Neuronal stem cell (in vitro differentiated cells): ENCODE measurements around the gene HNRNPUL2.

ENCODE experiments used
- DNase-seq: peaks from one replicate; pipeline ENCODE4 v3.0.0-alpha.2; 2013; ENCODE audit warnings: low spot score
- H2AFZ ChIP-seq: one replicate; pipeline ENCODE4 v1.6.1; 2013; ENCODE audit warnings: mild to moderate bottlenecking, low read length, inconsistent platforms
- H2AK5ac ChIP-seq: 2 replicates; pipeline ENCODE4 v1.6.1; 2013; ENCODE audit warnings: low read depth, mild to moderate bottlenecking, inconsistent platforms, low read length, moderate library complexity, mixed read lengths
- H2BK120ac ChIP-seq: 2 replicates; pipeline ENCODE4 v1.6.1; 2013; ENCODE audit warnings: low read depth, mild to moderate bottlenecking, inconsistent platforms, low read length, moderate library complexity, mixed read lengths
- H2BK12ac ChIP-seq: one replicate; pipeline ENCODE4 v1.6.1; 2013; ENCODE audit warnings: low read length, inconsistent platforms
- H2BK15ac ChIP-seq: 2 replicates; pipeline ENCODE4 v1.6.1; 2013; ENCODE audit warnings: mild to moderate bottlenecking, low read length, inconsistent platforms, mixed read lengths
- H2BK5ac ChIP-seq: one replicate; pipeline ENCODE4 v1.6.1; 2013; ENCODE audit warnings: inconsistent platforms, mild to moderate bottlenecking, low read length, moderate library complexity
- H3K14ac ChIP-seq: one replicate; pipeline ENCODE4 v1.6.1; 2013; ENCODE audit warnings: low read length, inconsistent platforms
- H3K18ac ChIP-seq: 2 replicates; pipeline ENCODE4 v1.6.1; 2013; ENCODE audit warnings: low read length, inconsistent platforms
- H3K23ac ChIP-seq: 2 replicates; pipeline ENCODE4 v1.6.1; 2013; ENCODE audit warnings: low read depth, mild to moderate bottlenecking, mixed read lengths, low read length, inconsistent platforms; ENCODE audit not compliant: poor library complexity
- H3K27ac ChIP-seq: replicated peaks from 3 replicates; pipeline ENCODE4 v1.5.1; 2013; ENCODE audit warnings: low read length, inconsistent platforms
- H3K27me3 ChIP-seq, 3 experiments: 2 replicates each; pipeline ENCODE4 v1.6.1; 2013; ENCODE audit warnings: low read length in 3 of 3, mild to moderate bottlenecking in 2 of 3, inconsistent platforms in 1 of 3, low read depth in 1 of 3, mixed read lengths in 1 of 3, moderate library complexity in 1 of 3; ENCODE audit not compliant: control insufficient read depth in 3 of 3, insufficient read depth in 3 of 3
- H3K36me3 ChIP-seq, 2 donors: replicated peaks in 1 of 2; 2 replicates each; pipeline ENCODE4 v1.6.1; 2013; ENCODE audit warnings: low read length in 2 of 2; ENCODE audit not compliant: control insufficient read depth in 2 of 2, insufficient read depth in 2 of 2
- H3K4ac ChIP-seq: 2 replicates; pipeline ENCODE4 v1.6.1; 2013; ENCODE audit warnings: inconsistent platforms, mild to moderate bottlenecking, low read length, moderate library complexity
- H3K4me1 ChIP-seq, 2 donors: 1 replicate in 1 of 2; 2 replicates in 1 of 2; pipeline ENCODE4 v1.6.1; 2013; ENCODE audit warnings: low read length in 2 of 2, low read depth in 1 of 2; ENCODE audit not compliant: control insufficient read depth in 2 of 2, insufficient read depth in 1 of 2
- H3K4me2 ChIP-seq: one replicate; pipeline ENCODE4 v1.6.1; 2013; ENCODE audit warnings: mild to moderate bottlenecking, low read length, inconsistent platforms; ENCODE audit not compliant: insufficient read depth, poor library complexity, severe bottlenecking
- H3K4me3 ChIP-seq, 2 donors: 2 replicates each; pipeline ENCODE4 v1.5.1; 2013; ENCODE audit warnings: low read length in 2 of 2, mild to moderate bottlenecking in 2 of 2, inconsistent platforms in 1 of 2, moderate library complexity in 1 of 2
- H3K79me1 ChIP-seq: one replicate; pipeline ENCODE4 v1.6.1; 2013; ENCODE audit warnings: low read depth, mild to moderate bottlenecking, inconsistent platforms, low read length, moderate library complexity
- H3K9ac ChIP-seq: one replicate; pipeline ENCODE4 v1.6.1; 2013; ENCODE audit warnings: mild to moderate bottlenecking, low read depth, low read length, inconsistent platforms; ENCODE audit not compliant: poor library complexity
- H3K9me3 ChIP-seq, 2 donors: replicated peaks in 1 of 2; 2 replicates each; pipeline versions ENCODE3 to v1.6.1; 2013; ENCODE audit warnings: low read length in 2 of 2, mild to moderate bottlenecking in 2 of 2, inconsistent platforms in 1 of 2, low read depth in 1 of 2, mixed read lengths in 1 of 2, moderate library complexity in 1 of 2; ENCODE audit not compliant: control insufficient read depth in 2 of 2, insufficient read depth in 1 of 2
- H4K8ac ChIP-seq: one replicate; pipeline ENCODE4 v1.6.1; 2013; ENCODE audit warnings: low read depth, mild to moderate bottlenecking, inconsistent platforms, low read length, moderate library complexity
- H4K91ac ChIP-seq: one replicate; pipeline ENCODE4 v1.6.1; 2013; ENCODE audit warnings: low read length, low read depth, mild to moderate bottlenecking, inconsistent platforms; ENCODE audit not compliant: poor library complexity
- WGBS, 2 donors: extraction: QIAGEN DNeasy Blood & Tissue Kit; methylation state at CpG; one replicate each; pipeline ENCODE4 v1.1.7; 2013; ENCODE audit warnings: missing lambda C conversion rate in 2 of 2, mixed read lengths in 1 of 2; ENCODE audit not compliant: insufficient read length in 2 of 2, insufficient replicate concordance in 1 of 2; ENCODE audit errors: extremely low coverage in 2 of 2; 5-methylcytosine and 5-hydroxymethylcytosine counted together

HNRNPUL2 gene

GRCh38 chr11:62712276-62712812 lies 14.9 kb downstream of the HNRNPUL2 start:
- H4K8ac ChIP-seq: no peak overlapping the region
- H3K27me3 ChIP-seq: no peaks in the 10 kb centered on the region
- no peak overlapping the region for H3K4me2 ChIP-seq
- no peak for DNase-seq
- H3K36me3 ChIP-seq: peaks cover 46 to 84% of the 10 kb centered on the region in 2 donors
- H4K91ac ChIP-seq: no peak overlapping the region
- H3K4me1 ChIP-seq: peaks cover 10 to 15% of the 10 kb centered on the region in 2 donors
- no peaks in the 10 kb centered on the region for H3K79me1 ChIP-seq
- no peak overlapping the region for H3K27ac ChIP-seq
- no peak overlapping the region for H2BK12ac ChIP-seq
- H3K4me3 ChIP-seq: no peak overlapping the region
- no peaks in the 10 kb centered on the region for H3K9me3 ChIP-seq
- no peak overlapping the region for H3K18ac ChIP-seq
- H2BK120ac ChIP-seq: no peak overlapping the region
- no peak overlapping the region for H2BK15ac ChIP-seq
- no peak overlapping the region for H2BK5ac ChIP-seq
- H3K14ac ChIP-seq: no peak overlapping the region
- H2AK5ac ChIP-seq: no peak overlapping the region
- H3K23ac ChIP-seq: no peak overlapping the region
- H3K9ac ChIP-seq: no peak overlapping the region
- H3K4ac ChIP-seq: no peak overlapping the region
- WGBS, 2 donors: no CpG with 5 or more reads among the region's 6 CpGs
- H2AFZ ChIP-seq: no peak overlapping the region

- Histone ChIP-seq H3K9ac (no peak overlapping the region), H4K8ac (peak overlapping the region; percentile 54), H3K23ac (no peak overlapping the region), H3K14ac (no peak overlapping the region), H2BK120ac (no peak overlapping the region), H4K91ac (peak overlapping the region; percentile 30), H2AK5ac (no peak overlapping the region), H2AFZ (peak overlapping the region; percentile 81), H3K4me3 (peak overlapping the region; percentile 19 to 49), H3K4me1 (peaks cover 23 to 31% of the 10 kb centered on the region in 2 donors), H3K27ac (peak overlapping the region; percentile 85), H3K27me3 (no peaks in the 10 kb centered on the region), H3K4ac (no peak overlapping the region), H2BK15ac (no peak overlapping the region), H3K79me1 (no peaks in the 10 kb centered on the region), H3K36me3 (peaks cover 29 to 66% of the 10 kb centered on the region in 2 donors), H2BK5ac (no peak overlapping the region), H3K9me3 (no peaks in the 10 kb centered on the region), H2BK12ac (no peak overlapping the region), H3K4me2 (peak overlapping the region; percentile 64), H3K18ac (peak overlapping the region; percentile 84)
- DNase-seq: no peak
- no CpG with 5 or more reads among the region's 7 CpGs for WGBS, 2 donors
Observed at GRCh38 chr11:62710001-62710345, 17.3 kb downstream of the HNRNPUL2 start.

- H3K4me1 ChIP-seq: peaks cover 23 to 31% of the 10 kb centered on the region in 2 donors
- H2BK12ac ChIP-seq: no peak overlapping the region
- H3K14ac ChIP-seq: no peak overlapping the region
- WGBS, 2 donors: no CpG with 5 or more reads among the region's 47 CpGs
- H3K36me3 ChIP-seq: peaks cover 25 to 67% of the 10 kb centered on the region in 2 donors
- peak overlapping the region; percentile 54 for H4K8ac ChIP-seq
- H3K27ac ChIP-seq: peak overlapping the region; percentile 85
- H2AFZ ChIP-seq: peak overlapping the region; percentile 81
- peak overlapping the region; percentile 64 for H3K4me2 ChIP-seq
- H3K79me1 ChIP-seq: no peaks in the 10 kb centered on the region
- no peak overlapping the region for H2AK5ac ChIP-seq
- H3K18ac ChIP-seq: peak overlapping the region; percentile 84
- H3K23ac ChIP-seq: no peak overlapping the region
- H3K4ac ChIP-seq: no peak overlapping the region
- peak; percentile 95 for DNase-seq
- H3K4me3 ChIP-seq: peak overlapping the region; percentile 29 to 77
- peak overlapping the region; percentile 30 for H4K91ac ChIP-seq
- no peaks in the 10 kb centered on the region for H3K27me3 ChIP-seq
- no peak overlapping the region for H2BK120ac ChIP-seq
- H3K9ac ChIP-seq: no peak overlapping the region
- H3K9me3 ChIP-seq: no peaks in the 10 kb centered on the region
- no peak overlapping the region for H2BK15ac ChIP-seq
- H2BK5ac ChIP-seq: no peak overlapping the region
Observed at GRCh38 chr11:62709247-62710000, 17.8 kb downstream of the HNRNPUL2 start.

GRCh38 chr11:62708793-62709192 lies 18.5 kb downstream of the HNRNPUL2 start:
- H3K9ac ChIP-seq: peak overlapping the region; percentile 74
- WGBS, 2 donors: no CpG with 5 or more reads among the region's 7 CpGs
- peak overlapping the region in 1 of 2 donors; percentile 77 for H3K4me3 ChIP-seq
- peak overlapping the region; percentile 62 for H3K27ac ChIP-seq
- no peaks in the 10 kb centered on the region for H3K9me3 ChIP-seq
- H3K4me1 ChIP-seq: peaks cover 23 to 31% of the 10 kb centered on the region in 2 donors
- no peak overlapping the region for H2AFZ ChIP-seq
- no peak overlapping the region for H4K8ac ChIP-seq
- no peak for DNase-seq
- no peak overlapping the region for H3K18ac ChIP-seq
- peak overlapping the region; percentile 60 for H3K4me2 ChIP-seq
- no peak overlapping the region for H2BK12ac ChIP-seq
- H2BK5ac ChIP-seq: peak overlapping the region; percentile 85
- H3K27me3 ChIP-seq: no peaks in the 10 kb centered on the region
- H2BK120ac ChIP-seq: peak overlapping the region; percentile 2
- H2AK5ac ChIP-seq: peak overlapping the region; percentile 36
- peaks cover 20 to 61% of the 10 kb centered on the region in 2 donors for H3K36me3 ChIP-seq
- H3K14ac ChIP-seq: no peak overlapping the region
- H3K23ac ChIP-seq: no peak overlapping the region
- no peaks in the 10 kb centered on the region for H3K79me1 ChIP-seq
- no peak overlapping the region for H2BK15ac ChIP-seq
- H3K4ac ChIP-seq: no peak overlapping the region
- H4K91ac ChIP-seq: no peak overlapping the region
